Inflammatory macrophage treated with lipopolysaccharide for 4 hours (primary cell): ENCODE results near the gene SATL1.
"Not testable (repeated sequence)": the region's sequence is repeated elsewhere in the genome, so short reads cannot be mapped to it uniquely, and the experiment has no call there.

Experiments
- DNase-seq: peaks from one replicate; pipeline ENCODE4 v3.0.0-alpha.2; 2020

Gene SATL1

DNA sequence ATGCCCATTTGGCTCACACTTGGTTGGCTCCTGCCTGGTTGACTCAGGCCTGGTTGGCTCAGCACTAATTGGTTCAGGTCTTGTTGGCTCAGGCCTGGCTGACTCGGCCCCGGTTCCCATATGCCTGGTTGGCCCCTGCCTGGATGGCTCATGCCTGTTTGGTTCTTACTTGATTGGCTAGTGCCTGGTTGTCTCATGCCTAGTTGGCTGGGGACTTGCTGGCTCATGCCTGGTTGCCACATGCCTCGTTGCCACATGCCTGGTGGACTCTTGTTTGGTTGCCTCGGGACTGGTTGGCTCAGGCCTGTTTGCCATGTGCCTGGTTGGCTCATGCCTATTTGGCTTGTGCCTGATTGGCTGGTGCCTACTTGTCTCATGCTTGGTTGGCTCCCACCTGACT is 136.2 kb downstream of the SATL1 start:
- no peak for DNase-seq

DNA sequence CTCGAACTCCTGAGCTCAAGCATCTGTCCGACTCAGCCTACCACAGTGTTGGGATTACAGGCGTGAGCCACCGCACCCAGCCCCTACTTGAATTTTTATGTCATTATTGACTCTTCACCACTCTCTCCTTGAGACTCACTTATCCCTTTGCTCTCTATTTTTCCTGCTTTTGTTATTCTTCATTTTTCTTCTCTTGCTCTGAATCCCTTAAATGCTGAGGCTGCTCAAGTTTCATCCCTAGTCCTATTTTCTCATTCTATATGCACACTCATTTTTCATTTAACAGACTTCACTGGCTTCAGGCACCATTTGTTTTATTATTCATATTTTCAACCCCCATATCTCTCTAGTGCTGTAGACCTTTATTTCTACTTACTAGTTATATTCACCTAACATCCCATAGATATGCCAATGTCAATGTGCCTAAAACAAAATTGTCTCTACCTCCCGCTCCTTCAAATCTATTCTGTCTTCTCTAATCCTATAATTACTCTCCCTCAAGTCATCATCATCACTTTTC is 154.2 kb downstream of the SATL1 start:
- no peak for DNase-seq

DNA sequence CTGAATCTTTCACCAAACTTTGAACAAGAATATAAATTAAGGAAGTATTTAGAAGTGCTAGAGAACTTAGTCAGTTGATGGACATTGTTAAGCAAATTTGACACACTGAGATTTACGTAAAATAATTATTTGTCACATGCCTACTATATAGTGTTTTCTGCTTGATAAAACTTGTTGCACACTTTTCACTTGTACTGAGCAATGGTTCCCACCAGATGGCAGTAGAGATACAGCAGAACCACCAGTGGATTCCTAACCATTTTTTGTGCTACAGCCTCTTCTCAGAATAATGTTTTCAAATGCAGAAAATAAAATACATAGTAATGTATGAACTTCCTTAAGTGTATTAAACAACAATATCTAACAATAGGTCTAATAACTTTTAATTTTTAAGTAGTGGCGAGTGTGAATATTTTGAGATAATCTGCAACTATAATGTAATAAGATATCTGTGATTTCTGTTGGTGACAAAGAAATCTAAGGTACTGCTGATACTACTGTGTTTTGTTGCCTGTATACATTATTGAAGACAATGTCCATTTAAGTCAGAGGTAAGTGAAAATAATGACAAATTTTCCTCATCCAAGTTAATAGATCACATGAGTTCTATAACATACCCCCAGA is 158.7 kb downstream of the SATL1 start:
- DNase-seq = peak; percentile 13

DNA sequence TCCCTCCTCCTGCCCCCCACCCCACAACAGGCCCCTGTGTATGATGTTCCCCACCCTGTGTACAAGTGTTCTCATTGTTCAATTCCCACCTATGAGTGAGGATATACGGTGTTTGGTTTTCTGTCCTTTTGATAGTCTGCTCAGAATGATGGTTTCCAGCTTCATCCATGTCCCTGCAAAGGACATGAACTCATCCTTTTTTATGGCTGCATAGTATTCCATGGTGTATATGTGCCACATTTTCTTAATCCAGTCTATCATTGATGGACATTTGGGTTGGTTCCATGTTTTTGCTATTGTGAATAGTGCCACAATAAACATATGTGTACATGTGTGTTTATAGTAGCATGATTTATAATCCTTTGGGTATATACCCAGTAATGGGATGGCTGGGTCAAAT is 166.3 kb downstream of the SATL1 start:
- not testable (repeated sequence) for DNase-seq

DNA sequence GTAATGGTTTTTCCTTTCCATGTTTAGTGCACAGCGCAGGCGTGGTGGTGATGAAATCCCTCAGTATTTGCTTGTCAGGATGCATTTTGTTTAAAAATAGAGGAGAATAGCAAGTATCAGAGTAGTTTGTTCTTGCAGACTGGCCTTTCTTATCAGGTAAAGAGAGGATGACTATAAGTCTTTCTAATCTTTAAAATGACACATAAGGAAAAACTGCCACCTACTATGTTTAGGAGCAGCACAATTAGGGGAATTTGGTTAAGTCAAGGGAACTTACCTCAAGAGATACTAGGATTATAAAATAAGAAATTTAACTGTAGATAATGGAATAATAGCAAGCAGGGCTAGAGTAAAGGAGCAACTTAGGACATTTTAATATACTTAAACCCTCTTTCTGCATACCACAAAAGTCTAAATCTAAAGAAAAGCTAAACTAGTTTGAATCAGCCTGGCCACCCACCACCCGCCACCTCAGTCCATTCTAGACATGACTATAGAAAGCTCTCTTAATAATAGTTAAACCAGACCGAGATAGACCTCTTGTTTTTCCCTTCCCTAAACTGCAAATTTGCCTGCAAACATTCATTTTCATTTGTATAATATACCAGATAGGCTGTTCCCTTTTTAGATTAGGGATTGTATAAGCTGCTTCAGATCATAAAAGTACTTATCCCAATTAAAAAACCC is 177.9 kb downstream of the SATL1 start:
- DNase-seq = no peak

DNA sequence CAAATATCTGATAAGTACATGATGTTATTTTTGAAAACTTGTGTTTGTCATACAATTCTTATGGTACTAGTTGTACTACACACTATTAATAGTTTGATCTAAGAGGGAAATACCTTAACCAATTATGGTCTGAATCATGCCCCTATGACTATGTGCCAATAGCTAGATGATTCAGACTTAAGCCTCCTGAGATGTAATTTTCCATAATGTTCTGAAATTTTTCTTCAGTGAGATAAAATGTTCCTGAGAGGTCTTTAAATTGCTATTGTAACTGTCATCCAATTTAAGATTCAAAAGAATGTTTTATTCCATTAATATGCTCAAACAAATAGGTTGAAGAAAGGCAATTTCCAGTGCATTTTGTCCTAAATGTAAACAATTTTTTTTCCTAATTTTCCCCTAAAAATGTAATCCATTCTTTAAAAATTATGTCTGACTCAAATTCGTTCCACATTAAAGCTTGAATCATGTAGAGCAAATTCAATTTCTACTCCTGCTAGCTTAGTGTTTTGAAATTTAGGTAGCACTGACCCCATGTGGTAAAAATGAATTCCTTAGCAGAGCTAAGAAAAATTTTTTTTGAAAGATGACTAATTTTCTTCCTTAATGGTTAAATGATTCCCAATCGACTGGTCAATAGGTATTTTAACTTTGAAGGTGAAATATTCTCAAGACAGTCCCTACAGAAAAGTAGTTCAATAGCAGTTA is 190.8 kb downstream of the SATL1 start:
- peak; percentile 23 for DNase-seq

DNA sequence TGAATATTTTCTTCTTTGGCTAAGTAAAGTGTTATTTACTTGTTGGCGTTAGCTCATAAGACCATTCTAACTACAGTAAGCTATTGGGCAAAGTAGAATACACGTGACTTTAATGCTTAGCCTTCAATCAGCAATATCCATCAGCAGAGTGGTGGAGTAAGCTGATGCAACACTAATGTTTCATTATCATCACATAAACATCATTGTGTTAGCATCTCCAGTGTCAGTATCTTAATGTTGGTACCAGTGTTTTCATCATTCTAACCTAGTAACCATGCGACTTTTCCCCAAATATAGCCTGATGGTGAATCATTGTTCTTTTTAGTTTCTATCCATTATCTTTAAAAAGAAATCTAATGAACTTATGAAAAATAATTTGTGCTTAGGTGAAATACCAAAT is 191.4 kb downstream of the SATL1 start:
- no peak for DNase-seq

DNA sequence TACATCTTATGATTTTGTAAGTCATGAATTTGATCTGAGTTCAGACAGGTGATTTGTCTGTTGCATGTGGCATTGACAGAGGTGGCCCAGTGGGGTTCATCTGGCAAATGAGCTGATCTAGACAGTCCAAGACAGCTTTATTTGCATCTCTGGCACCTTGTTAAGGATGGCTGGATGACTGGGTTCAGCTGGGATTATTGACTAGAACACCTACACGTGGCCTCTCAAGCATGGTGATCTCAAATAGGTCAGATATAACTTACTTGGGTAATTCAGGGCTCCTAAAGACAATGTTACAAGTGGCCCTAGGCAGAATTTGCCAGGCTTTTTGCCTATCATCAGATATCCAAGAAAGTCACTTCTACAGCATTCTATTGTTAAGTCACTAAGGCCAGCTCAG is 192.0 kb downstream of the SATL1 start:
- DNase-seq = no peak
